K562 (cell line): Measurements from ENCODE around the gene ITGA6.

ENCODE experiments used
- ATF6 ChIP-seq: sonication (generic); formaldehyde crosslinking; IDR thresholded peaks from 2 replicates; pipeline ENCODE4 v1.4.0; 2020; ENCODE audit warnings: mild to moderate bottlenecking, missing genetic modification reagents
- CBX2 ChIP-seq: fragments of 200-600 bp; sonication (generic); IDR thresholded peaks from one replicate; pipeline ENCODE4 v1.6.1; 2012; ENCODE audit warnings: mild to moderate bottlenecking, low read length, inconsistent platforms; ENCODE audit not compliant: insufficient read depth, poor library complexity, severe bottlenecking
- CREB1 ChIP-seq, 2 experiments: sonication (generic) in 1 of 2; formaldehyde crosslinking in 1 of 2; IDR thresholded peaks; 2 replicates each; pipeline versions ENCODE4 v1.6.1 to v1.8.0; 2012 to 2022; ENCODE audit warnings: inconsistent platforms in 1 of 2, mild to moderate bottlenecking in 1 of 2, missing genetic modification reagents in 1 of 2, moderate library complexity in 1 of 2
- NR2F6 ChIP-seq: fragments of 450-650 bp; formaldehyde crosslinking; IDR thresholded peaks from 2 replicates; pipeline ENCODE4 v1.4.0; 2020; ENCODE audit warnings: mild to moderate bottlenecking
- SIRT6 ChIP-seq: IDR thresholded peaks from one replicate; pipeline ENCODE4 v1.6.1; 2012; ENCODE audit warnings: low read depth, mild to moderate bottlenecking, control low read depth, inconsistent platforms, low read length, moderate library complexity
- SNIP1 ChIP-seq: fragments of 450-650 bp; IDR thresholded peaks from 2 replicates; pipeline ENCODE4 v1.7.1; 2017; ENCODE audit warnings: low read depth, mild to moderate bottlenecking

DNA sequence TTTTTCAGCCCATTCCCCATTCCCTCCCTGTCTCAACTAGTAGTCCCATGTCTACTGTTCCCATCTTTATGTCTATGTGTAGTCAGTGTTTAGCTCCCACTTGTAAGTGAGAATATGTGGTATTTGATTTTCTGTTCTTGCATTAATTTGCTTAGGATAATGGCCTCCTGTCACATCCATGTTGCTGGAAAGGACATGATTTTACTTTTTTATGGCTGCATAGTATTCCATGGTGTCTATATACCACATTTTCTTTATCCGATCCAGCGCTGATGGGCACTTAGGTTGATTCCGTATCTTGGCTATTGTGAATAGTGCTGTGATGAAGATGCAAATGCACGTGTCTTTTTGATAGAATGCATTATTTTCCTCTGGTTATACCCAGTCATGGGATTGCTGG lies 21.7 kb upstream of the ITGA6 start:
- TF ChIP-seq SNIP1: no peak
- no peak for TF ChIP-seq CBX2
- no peak for TF ChIP-seq ATF6 (CRISPR knock-in tag)
- no peak for TF ChIP-seq SIRT6
- TF ChIP-seq CREB1 (IDR thresholded peaks at IDR 0.05): no peak
- no peak for TF ChIP-seq CREB1 (CRISPR knock-in tag; IDR thresholded peaks at IDR 0.05)
- TF ChIP-seq NR2F6 (CRISPR knock-in tag): no peak
